Adrenal gland (tissue), 5 donors: ENCODE measurements around the gene PGAP1.

Source experiments
- CTCF ChIP-seq, 6 experiments: fragments of 450-650 bp in 4 of 6; fragments of 200-600 bp in 2 of 6; sonication (generic) in 1 of 6; IDR thresholded peaks; 1 replicate in 5 of 6; 2 replicates in 1 of 6; pipeline versions ENCODE4 v1.5.1 to v1.8.0; 2016 to 2021; ENCODE audit warnings: antibody characterized with exemption in 6 of 6, mild to moderate bottlenecking in 2 of 6, moderate library complexity in 1 of 6
- POLR2A ChIP-seq, 2 donors: fragments of 450-650 bp; IDR thresholded peaks; one replicate each; pipeline ENCODE4 v1.6.1; 2017; ENCODE audit warnings: antibody characterized with exemption in 2 of 2, mild to moderate bottlenecking in 2 of 2, moderate library complexity in 1 of 2
- donor health status: DM: no; HTN: no; CAD: no.

- no peak for TF ChIP-seq POLR2A (IDR thresholded peaks at IDR 0.05)
- TF ChIP-seq CTCF (IDR thresholded peaks at IDR 0.05) = no peak
Observed at GRCh38 chr2:196955036-196955435, 28.5 kb upstream of the PGAP1 start.
